Left renal cortex interstitium (tissue), 4 donors: ENCODE measurements around the gene KHDRBS2. TPM values are rescaled to one million over a fixed set of nuclear protein-coding genes. Genes with fewer than 3 reads are reported as not detected.
A peak's percentile ranks its signal among the peaks of the same experiment; 100 is the strongest.

Experiments used
- DNase-seq, 4 donors: peaks; one replicate each; pipeline ENCODE4 v3.0.0-alpha.2; 2013; ENCODE audit warnings: low read depth in 4 of 4, low spot score in 2 of 4, missing footprints in 1 of 4
- polyA plus RNA-seq, 4 donors: library from polyadenylated mRNA; unstranded; fragments of 120-200 nt; gene quantifications; one replicate each; pipeline ENCODE4 v1.2.1, GENCODE V29; 2013; ENCODE audit not compliant: insufficient read length in 4 of 4

KHDRBS2 gene
- polyA plus RNA-seq: 1 to 10 TPM; 1.7 to 2.3 (median 2.1) TPM

GRCh38 chr6:62285612-62286469 lies at the start of gene KHDRBS2:
Gene KHDRBS2, minus strand, starts transcription at chr6:62286225.
- DNase-seq: peak in 3 of 4 donors; percentile 24 to 70 (median 60)

GRCh38 chr6:62328607-62329006 lies 42.6 kb upstream of the KHDRBS2 start:
- no peak for DNase-seq

- no peak for DNase-seq
These were observed 38.8 kb upstream of the KHDRBS2 start for GRCh38 chr6:62324834-62325233.

GRCh38 chr6:62323818-62324431 lies 37.9 kb upstream of the KHDRBS2 start:
- no peak for DNase-seq

- no peak for DNase-seq
These were observed 12.8 kb upstream of the KHDRBS2 start for GRCh38 chr6:62298745-62299392.

- no peak for DNase-seq
These were observed 10.5 kb upstream of the KHDRBS2 start for GRCh38 chr6:62296541-62296940.

- DNase-seq: no peak
These were observed 2.9 kb upstream of the KHDRBS2 start for GRCh38 chr6:62288974-62289373.

- DNase-seq: no peak
These were observed 2.5 kb upstream of the KHDRBS2 start for GRCh38 chr6:62288562-62288961.

GRCh38 chr6:62286470-62286843 lies 432 bp upstream of the KHDRBS2 start:
- no peak for DNase-seq

- no peak for DNase-seq
These were observed 1.3 kb downstream of the KHDRBS2 start for GRCh38 chr6:62284725-62285124.

GRCh38 chr6:62283796-62284411 lies 2.1 kb downstream of the KHDRBS2 start:
- DNase-seq: peak in 2 of 4 donors; percentile 9 to 49

- DNase-seq: no peak
These were observed 2.7 kb downstream of the KHDRBS2 start for GRCh38 chr6:62283365-62283764.

GRCh38 chr6:62280099-62280498 lies 5.9 kb downstream of the KHDRBS2 start:
- DNase-seq: no peak

GRCh38 chr6:62272114-62272513 lies 13.9 kb downstream of the KHDRBS2 start:
- no peak for DNase-seq

GRCh38 chr6:62265906-62266525 lies 20.0 kb downstream of the KHDRBS2 start:
- DNase-seq: no peak

GRCh38 chr6:62262283-62262682 lies 23.7 kb downstream of the KHDRBS2 start:
- no peak for DNase-seq

GRCh38 chr6:62246087-62246486 lies 39.9 kb downstream of the KHDRBS2 start:
- no peak for DNase-seq

- no peak for DNase-seq
These were observed 49.2 kb downstream of the KHDRBS2 start for GRCh38 chr6:62236784-62237183.

GRCh38 chr6:62229231-62229630 lies 56.8 kb downstream of the KHDRBS2 start:
- DNase-seq: no peak

- no peak for DNase-seq
These were observed 68.2 kb downstream of the KHDRBS2 start for GRCh38 chr6:62217866-62218265.

GRCh38 chr6:62202078-62202477 lies 83.9 kb downstream of the KHDRBS2 start:
- DNase-seq: no peak
